Activated B cell treated with CpG ODN at 0.5 μM for 24 hours (primary cell): ENCODE measurements around the gene SMIM28. TPM values are rescaled to one million over a fixed set of nuclear protein-coding genes. Genes with fewer than 3 reads are reported as not detected.

Experiments used
- ATAC-seq: fragments of 200-7000 bp; cut with Tn5 transposase; one replicate; pipeline ENCODE4 v1.10.0; 2021; ENCODE audit warnings: low read depth, mild to moderate bottlenecking, moderate library complexity
- CTCF ChIA-PET: fragments of 350-600 bp; sonication (Branson Sonifier 250); formaldehyde crosslinking; loops from one replicate; lab custom pipeline; 2021; ENCODE audit warnings: antibody characterized with exemption; lab: Charles Lee
- POLR2A ChIA-PET: fragments of 350-600 bp; sonication (Branson Sonifier 250); formaldehyde crosslinking; loops from one replicate; lab custom pipeline; 2021; ENCODE audit warnings: antibody characterized with exemption; lab: Charles Lee
- DNase-seq: peaks from one replicate; pipeline ENCODE4 v3.0.0; 2022
- H3K27ac Mint-ChIP-seq: one replicate; pipeline ENCODE4 v1.8.0; 2020; ENCODE audit warnings: mixed read lengths
- H3K27me3 Mint-ChIP-seq: one replicate; pipeline ENCODE4 v1.8.0; 2021; ENCODE audit warnings: mixed read lengths
- H3K36me3 Mint-ChIP-seq: one replicate; pipeline ENCODE4 v1.8.0; 2021; ENCODE audit warnings: low read depth, mixed read lengths
- H3K4me1 Mint-ChIP-seq: one replicate; pipeline ENCODE4 v1.8.0; 2021; ENCODE audit warnings: mixed read lengths
- H3K4me3 Mint-ChIP-seq: one replicate; pipeline ENCODE4 v1.8.0; 2020; ENCODE audit warnings: mild to moderate bottlenecking, mixed read lengths
- H3K9me3 Mint-ChIP-seq: one replicate; pipeline ENCODE4 v1.8.0; 2020; ENCODE audit warnings: mixed read lengths
- CTCF ChIP-seq: fragments of 200-600 bp; IDR thresholded peaks from one replicate; pipeline ENCODE4 v1.8.0; 2022; ENCODE audit warnings: antibody characterized with exemption, mild to moderate bottlenecking
- intact Hi-C: fragments of 100-400 bp; cut with micrococcal nuclease; formaldehyde crosslinking; loops from one replicate; pipeline ENCODE4 v1.15.1; 2024
- total RNA-seq: library from RNA; stranded (reverse); gene quantifications from 2 replicates; pipeline ENCODE4 v1.2.3, GENCODE V29; 2022

The SMIM28 gene
- total RNA-seq, 1 donor from 2014 or later: not detected

GRCh38 chr6:138403801-138404665 lies 26.3 kb downstream of the SMIM28 start, which contains the start of gene HEBP2:
HEBP2 (plus strand) TSS chr6:138404223; CDS start chr6:138404496, 273 bp downstream.
- ChIA-PET POLR2A (interaction anchor here (1.1 to 3.1 kb wide), 5 partner anchors 10 to 971 kb away, joined by 3 to 17 read pairs (median 7); partner anchors contain the start of genes CCDC28A and CITED2), CTCF (interaction anchor here (0.6 to 3.0 kb wide), 4 partner anchors 10 to 287 kb away, joined by 3 to 17 read pairs (median 10); no protein-coding TSS in a partner anchor)
- peaks cover 28% of the 10 kb centered on the region for H3K36me3 Mint-ChIP-seq
- H3K4me3 Mint-ChIP-seq: peak within 1 kb of the TSS; percentile 90
- peak within 1 kb of the TSS; percentile 89 for H3K27ac Mint-ChIP-seq
- ATAC-seq (peak; percentile 87), DNase-seq (peak; percentile 88)
- H3K27me3 Mint-ChIP-seq: no peaks in the 10 kb centered on the region
- no peaks in the 10 kb centered on the region for H3K9me3 Mint-ChIP-seq
- peaks cover 20% of the 10 kb centered on the region for H3K4me1 Mint-ChIP-seq
- intact Hi-C loops: loop anchor here (1.0 to 10.0 kb wide), 13 partner anchors 10 to 1579 kb away; partner anchors contain the start of genes CCDC28A, CITED2, PEX7 and REPS1
- TF ChIP-seq CTCF: no peak

GRCh38 chr6:138404666-138405337 lies 27.1 kb downstream of the SMIM28 start:
- Mint-ChIP-seq H3K27ac (peak overlapping the region; percentile 89), H3K9me3 (no peaks in the 10 kb centered on the region), H3K36me3 (peaks cover 36% of the 10 kb centered on the region), H3K27me3 (no peaks in the 10 kb centered on the region), H3K4me1 (peaks cover 20% of the 10 kb centered on the region), H3K4me3 (peak overlapping the region; percentile 90)
- CTCF ChIA-PET: interaction anchor here (0.6 to 3.0 kb wide), 6 partner anchors 11 to 290 kb away, joined by 3 to 17 read pairs (median 4); no protein-coding TSS in a partner anchor
- ATAC-seq (peak; percentile 11), DNase-seq (peak; percentile 33)
- POLR2A ChIA-PET: interaction anchor here (0.6 to 3.1 kb wide), 6 partner anchors 10 to 970 kb away, joined by 3 to 17 read pairs (median 6); partner anchors contain the start of genes CCDC28A and CITED2
- no peak for TF ChIP-seq CTCF
- intact Hi-C loops: loop anchor here (1.0 to 10.0 kb wide), 13 partner anchors 11 to 1580 kb away; partner anchors contain the start of genes CCDC28A, CITED2, PEX7 and REPS1

GRCh38 chr6:138405816-138406413 lies 28.2 kb downstream of the SMIM28 start:
- intact Hi-C loops: loop anchor here (2.0 to 10.0 kb wide), 6 partner anchors 119 to 1581 kb away; partner anchors contain the start of genes CITED2, PEX7 and REPS1
- no peaks in the 10 kb centered on the region for H3K9me3 Mint-ChIP-seq
- CTCF ChIA-PET: interaction anchor here (1.2 to 1.6 kb wide), 3 partner anchors 33 to 291 kb away, joined by 4 to 5 read pairs (median 5); no protein-coding TSS in a partner anchor
- peak overlapping the region; percentile 3 for H3K4me3 Mint-ChIP-seq
- no peak for TF ChIP-seq CTCF
- DNase-seq (no peak), ATAC-seq (no peak)
- peaks cover 17% of the 10 kb centered on the region for H3K4me1 Mint-ChIP-seq
- H3K27ac Mint-ChIP-seq: no peak overlapping the region
- POLR2A ChIA-PET: interaction anchor here (0.6 to 3.1 kb wide), 3 partner anchors 12 to 969 kb away, joined by 4 to 17 read pairs (median 10); partner anchors contain the start of gene CITED2
- peaks cover 46% of the 10 kb centered on the region for H3K36me3 Mint-ChIP-seq
- no peaks in the 10 kb centered on the region for H3K27me3 Mint-ChIP-seq

GRCh38 chr6:138406443-138406842 lies 28.7 kb downstream of the SMIM28 start:
- Mint-ChIP-seq H3K36me3 (peaks cover 51% of the 10 kb centered on the region), H3K27me3 (no peaks in the 10 kb centered on the region)

More at GRCh38 chr6:138406443-138406842, 28.7 kb downstream of the SMIM28 start:
- H3K9me3 Mint-ChIP-seq: no peaks in the 10 kb centered on the region
- CTCF ChIA-PET: interaction anchor here (0.9 to 1.6 kb wide), 2 partner anchors 290 to 292 kb away, joined by 3 to 5 read pairs; no protein-coding TSS in a partner anchor
- H3K4me3 Mint-ChIP-seq: no peak overlapping the region
- intact Hi-C loops: loop anchor here (10.0 kb wide), 4 partner anchors 288 to 1582 kb away; partner anchors contain the start of genes PEX7 and REPS1
- no peak for TF ChIP-seq CTCF
- ATAC-seq (no peak), DNase-seq (no peak)
- POLR2A ChIA-PET: no interaction called here
- H3K4me1 Mint-ChIP-seq: peaks cover 19% of the 10 kb centered on the region
- no peak overlapping the region for H3K27ac Mint-ChIP-seq
